Ishikawa (cell line): Measurements from ENCODE around the gene MEPCE.

Source experiments
- CEBPB ChIP-seq: IDR thresholded peaks from 2 replicates; pipeline ENCODE4 v1.6.1; 2012
- CREB1 ChIP-seq: IDR thresholded peaks from 2 replicates; pipeline ENCODE4 v1.6.1; 2012; ENCODE audit warnings: low read depth
- EGR1 ChIP-seq: IDR thresholded peaks from 2 replicates; pipeline ENCODE4 v1.6.1; 2012
- EP300 ChIP-seq: IDR thresholded peaks from 2 replicates; pipeline ENCODE4 v1.6.1; 2012; ENCODE audit warnings: borderline replicate concordance
- FOXM1 ChIP-seq: IDR thresholded peaks from 2 replicates; pipeline ENCODE4 v1.6.1; 2012; ENCODE audit warnings: low read depth, borderline replicate concordance
- MAX ChIP-seq: IDR thresholded peaks from 2 replicates; pipeline ENCODE4 v1.6.1; 2012
- NFIC ChIP-seq: IDR thresholded peaks from 2 replicates; pipeline ENCODE4 v1.6.1; 2012
- RAD21 ChIP-seq: IDR thresholded peaks from 2 replicates; pipeline ENCODE4 v1.6.1; 2012; ENCODE audit warnings: low read depth
- REST ChIP-seq: IDR thresholded peaks from 2 replicates; pipeline ENCODE4 v1.6.1; 2012; ENCODE audit warnings: low read depth, mild to moderate bottlenecking
- TAF1 ChIP-seq: IDR thresholded peaks from 2 replicates; pipeline ENCODE4 v1.6.1; 2012; ENCODE audit warnings: low read depth, mild to moderate bottlenecking
- TCF12 ChIP-seq: IDR thresholded peaks from 2 replicates; pipeline ENCODE4 v1.6.1; 2012; ENCODE audit warnings: low read depth
- TEAD4 ChIP-seq: IDR thresholded peaks from 2 replicates; pipeline ENCODE4 v1.6.1; 2012
- USF1 ChIP-seq: IDR thresholded peaks from 2 replicates; pipeline ENCODE4 v1.6.1; 2012
- YY1 ChIP-seq: IDR thresholded peaks from 2 replicates; pipeline ENCODE4 v1.6.1; 2012; ENCODE audit warnings: low read depth
- ZBTB7A ChIP-seq: IDR thresholded peaks from 2 replicates; pipeline ENCODE4 v1.6.1; 2012; ENCODE audit warnings: low read depth

The MEPCE gene

GRCh38 chr7:100423315-100423714, 6.3 kb upstream of the MEPCE start:
- TF ChIP-seq EGR1: no peak
- no peak for TF ChIP-seq YY1
- no peak for TF ChIP-seq NFIC
- no peak for TF ChIP-seq CREB1
- TF ChIP-seq REST: no peak
- no peak for TF ChIP-seq USF1
- no peak for TF ChIP-seq TAF1
- TF ChIP-seq EP300: no peak

- no peak for TF ChIP-seq MAX
- no peak for TF ChIP-seq CREB1
- TF ChIP-seq REST: no peak
- no peak for TF ChIP-seq ZBTB7A
- TF ChIP-seq NFIC: no peak
- no peak for TF ChIP-seq CEBPB
- no peak for TF ChIP-seq EGR1
- no peak for TF ChIP-seq YY1
- no peak for TF ChIP-seq FOXM1
- TF ChIP-seq EP300: no peak
- no peak for TF ChIP-seq TEAD4
- no peak for TF ChIP-seq TCF12
- no peak for TF ChIP-seq USF1
- TF ChIP-seq TAF1: no peak
Observed at GRCh38 chr7:100425347-100425746, 4.3 kb upstream of the MEPCE start.

GRCh38 chr7:100426516-100426915, 3.1 kb upstream of the MEPCE start:
- TF ChIP-seq CEBPB (no peak), RAD21 (no peak), FOXM1 (no peak), TAF1 (no peak), CREB1 (no peak), EP300 (no peak), REST (no peak), NFIC (no peak), YY1 (no peak), TCF12 (no peak), MAX (no peak), TEAD4 (no peak), ZBTB7A (no peak), USF1 (no peak), EGR1 (no peak)

GRCh38 chr7:100427762-100428198, 1.9 kb upstream of the MEPCE start:
- no peak for TF ChIP-seq CREB1
- TF ChIP-seq YY1: no peak
- TF ChIP-seq USF1: no peak
- TF ChIP-seq TCF12: no peak
- TF ChIP-seq EGR1: no peak
- TF ChIP-seq MAX: no peak
- TF ChIP-seq REST: no peak
- TF ChIP-seq TAF1: no peak
- no peak for TF ChIP-seq FOXM1
- no peak for TF ChIP-seq CEBPB
- no peak for TF ChIP-seq EP300
- TF ChIP-seq RAD21: no peak
- TF ChIP-seq TEAD4: no peak
- no peak for TF ChIP-seq ZBTB7A
- no peak for TF ChIP-seq NFIC
